Neural cell (in vitro differentiated cells): ENCODE measurements around the gene CDKAL1. TPM values are rescaled to one million over a fixed set of nuclear protein-coding genes. Genes with fewer than 3 reads are reported as not detected.

Experiments
- H2AFZ ChIP-seq: fragments of 200-600, 300-800 bp; sonication (generic), shearing (Covaris generic); 2 replicates; pipeline ENCODE4 v1.6.0; 2014; ENCODE audit warnings: low read depth, mild to moderate bottlenecking, antibody characterized with exemption, low read length, moderate library complexity
- H3F3A ChIP-seq: fragments of 200-600 bp; shearing (Covaris generic); 2 replicates; pipeline ENCODE4 v1.6.1; 2016; ENCODE audit warnings: mild to moderate bottlenecking, moderate library complexity, mixed read lengths, antibody characterized with exemption, low read length; ENCODE audit not compliant: insufficient read depth, poor library complexity, severe bottlenecking
- H3K27ac ChIP-seq: fragments of 200-600, 300-800 bp; sonication (generic), shearing (Covaris generic); 2 replicates; pipeline ENCODE4 v1.5.1; 2014; ENCODE audit warnings: mild to moderate bottlenecking, low read length, moderate library complexity
- H3K27me3 ChIP-seq: fragments of 300-800, 200-600 bp; sonication (generic), shearing (Covaris generic); 2 replicates; pipeline ENCODE4 v1.6.0; 2014; ENCODE audit warnings: mild to moderate bottlenecking, low read depth, low read length, moderate library complexity; ENCODE audit not compliant: insufficient read depth
- H3K36me3 ChIP-seq: fragments of 300-800, 200-600 bp; sonication (generic), shearing (Covaris generic); 2 replicates; pipeline ENCODE4 v1.5.1; 2014; ENCODE audit warnings: mild to moderate bottlenecking, antibody characterized with exemption, low read length, moderate library complexity; ENCODE audit not compliant: insufficient read depth
- H3K4me2 ChIP-seq: fragments of 300-800, 200-600 bp; sonication (generic), shearing (Covaris generic); 2 replicates; pipeline ENCODE4 v1.6.0; 2014; ENCODE audit warnings: mild to moderate bottlenecking, low read length
- H3K4me3 ChIP-seq: fragments of 300-800, 200-600 bp; sonication (generic), shearing (Covaris generic); 2 replicates; pipeline ENCODE4 v1.5.1; 2014; ENCODE audit warnings: mild to moderate bottlenecking, low read length, moderate library complexity
- H3K79me2 ChIP-seq: fragments of 200-600 bp; shearing (Covaris generic); replicated peaks from 2 replicates; pipeline ENCODE4 v1.6.0; 2014; ENCODE audit warnings: mild to moderate bottlenecking, low read length, moderate library complexity; ENCODE audit not compliant: insufficient read depth
- H3K9ac ChIP-seq: fragments of 300-800, 200-600 bp; sonication (generic), shearing (Covaris generic); 2 replicates; pipeline ENCODE4 v1.6.1; 2016; ENCODE audit warnings: mild to moderate bottlenecking, low read length, mixed read lengths
- H3K9me2 ChIP-seq: fragments of 200-600 bp; shearing (Covaris generic); 2 replicates; pipeline ENCODE4 v1.6.1; 2016; ENCODE audit warnings: mild to moderate bottlenecking, low read length, mixed read lengths; ENCODE audit not compliant: insufficient read depth
- H3K9me3 ChIP-seq: fragments of 200-600, 300-800 bp; sonication (generic), shearing (Covaris generic); 2 replicates; pipeline ENCODE4 v1.6.1; 2016; ENCODE audit warnings: mild to moderate bottlenecking, mixed run types, low read length, moderate library complexity, mixed read lengths
- H4K20me1 ChIP-seq: fragments of 200-600 bp; shearing (Covaris generic); 2 replicates; pipeline ENCODE4 v1.6.1; 2016; ENCODE audit warnings: mild to moderate bottlenecking, mixed run types; ENCODE audit not compliant: insufficient read depth
- EP300 ChIP-seq: fragments of 450-650 bp; conservative IDR thresholded peaks from 2 replicates; pipeline ENCODE4 v1.6.1; 2014; ENCODE audit warnings: antibody characterized with exemption, mild to moderate bottlenecking, moderate library complexity; ENCODE audit not compliant: poor library complexity, severe bottlenecking
- EZH2 ChIP-seq: fragments of 200-600, 300-800 bp; shearing (Covaris generic), sonication (generic); IDR thresholded peaks from 2 replicates; pipeline ENCODE4 v1.6.1; 2014; ENCODE audit warnings: antibody characterized with exemption, low read length, borderline replicate concordance, mild to moderate bottlenecking; ENCODE audit not compliant: insufficient read depth, poor library complexity, severe bottlenecking
- MXI1 ChIP-seq: fragments of 450-650 bp; conservative IDR thresholded peaks from 2 replicates; pipeline ENCODE4 v1.6.1; 2014; ENCODE audit warnings: antibody characterized with exemption, mild to moderate bottlenecking; ENCODE audit not compliant: poor library complexity, severe bottlenecking
- POLR2AphosphoS5 ChIP-seq: IDR thresholded peaks from 2 replicates; pipeline ENCODE4 v1.6.1; 2012
- RAD21 ChIP-seq: fragments of 450-650 bp; conservative IDR thresholded peaks from 2 replicates; pipeline ENCODE4 v1.6.1; 2014; ENCODE audit warnings: antibody characterized with exemption, mild to moderate bottlenecking, moderate library complexity
- SMC3 ChIP-seq: fragments of 450-650 bp; conservative IDR thresholded peaks from 2 replicates; pipeline ENCODE4 v1.6.1; 2014; ENCODE audit warnings: antibody characterized with exemption, mild to moderate bottlenecking, moderate library complexity; ENCODE audit not compliant: poor library complexity
- TAF1 ChIP-seq: IDR thresholded peaks from 2 replicates; pipeline ENCODE4 v1.6.1; 2012; ENCODE audit warnings: low read depth
- polyA plus RNA-seq: library from polyadenylated mRNA; depleted of rRNA; stranded (reverse); fragments of >200 nt; gene quantifications from 2 replicates; pipeline ENCODE4 v1.2.3, GENCODE V29; 2014
- TF ChIP-seq, protein P1 (sequence below): IDR thresholded peaks from 2 replicates; pipeline ENCODE4 v1.6.1; 2012; ENCODE audit warnings: borderline replicate concordance
- TF ChIP-seq, protein P2 (sequence below): fragments of 450-650 bp; IDR thresholded peaks from 2 replicates; pipeline ENCODE4 v1.5.1; 2014; ENCODE audit warnings: antibody characterized with exemption, mild to moderate bottlenecking, moderate library complexity; ENCODE audit not compliant: poor library complexity, severe bottlenecking

The CDKAL1 gene
- polyA plus RNA-seq, 1 donor from 2014 or later: 10.7 TPM

DNA sequence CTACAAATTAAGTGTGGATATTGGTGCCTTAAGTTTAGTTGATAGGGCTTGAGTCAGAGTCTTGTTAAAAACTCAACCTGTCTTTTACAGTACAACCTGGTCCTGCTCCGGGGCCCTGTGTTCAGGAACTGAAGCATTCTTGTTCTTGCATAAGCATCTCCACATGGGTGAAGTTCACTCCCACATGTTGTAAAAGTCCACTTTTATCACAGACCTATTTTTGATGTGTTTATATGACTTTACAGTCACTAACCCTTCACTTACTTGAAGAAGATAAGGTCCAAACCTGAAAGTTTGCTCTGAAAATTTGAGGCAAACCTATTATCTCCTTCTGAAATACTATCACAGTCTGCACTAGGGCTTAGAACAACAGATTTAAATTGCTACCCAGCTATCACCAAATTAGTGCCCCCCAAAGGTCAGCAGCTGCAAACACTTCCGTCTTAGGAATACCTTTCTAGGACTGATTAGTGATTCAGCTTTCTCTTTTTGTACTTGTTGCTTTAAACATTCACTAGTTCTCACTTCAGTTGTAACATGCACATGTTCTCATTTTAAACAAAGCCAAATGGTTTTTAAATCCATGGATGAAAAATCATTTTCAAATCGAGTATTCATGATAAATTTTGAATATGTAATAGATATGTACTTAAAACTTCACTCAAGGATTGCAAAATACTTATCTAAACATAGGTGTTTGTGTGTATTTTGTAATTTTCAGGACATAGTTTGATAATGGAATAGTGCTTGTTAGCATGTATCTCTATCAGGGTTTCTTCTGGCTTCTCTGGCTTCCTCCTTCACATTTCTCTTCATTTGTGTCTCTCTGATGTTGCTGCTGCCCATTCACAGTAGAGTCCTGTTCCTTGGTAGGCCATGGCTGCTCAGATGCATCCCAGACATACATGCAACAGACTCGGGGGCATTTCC lies 589.5 kb downstream of the CDKAL1 start:
- Histone ChIP-seq H3K9me2 (no peaks in the 10 kb centered on the region), H3F3A (no peaks in the 10 kb centered on the region), H2AFZ (no peak overlapping the region), H3K4me2 (no peak overlapping the region), H4K20me1 (no peaks in the 10 kb centered on the region), H3K79me2 (no peaks in the 10 kb centered on the region), H3K9ac (no peak overlapping the region), H3K9me3 (no peaks in the 10 kb centered on the region), H3K4me3 (no peak overlapping the region), H3K27me3 (no peaks in the 10 kb centered on the region), H3K36me3 (no peaks in the 10 kb centered on the region), H3K27ac (no peak overlapping the region)
- TF ChIP-seq, protein P1, sequence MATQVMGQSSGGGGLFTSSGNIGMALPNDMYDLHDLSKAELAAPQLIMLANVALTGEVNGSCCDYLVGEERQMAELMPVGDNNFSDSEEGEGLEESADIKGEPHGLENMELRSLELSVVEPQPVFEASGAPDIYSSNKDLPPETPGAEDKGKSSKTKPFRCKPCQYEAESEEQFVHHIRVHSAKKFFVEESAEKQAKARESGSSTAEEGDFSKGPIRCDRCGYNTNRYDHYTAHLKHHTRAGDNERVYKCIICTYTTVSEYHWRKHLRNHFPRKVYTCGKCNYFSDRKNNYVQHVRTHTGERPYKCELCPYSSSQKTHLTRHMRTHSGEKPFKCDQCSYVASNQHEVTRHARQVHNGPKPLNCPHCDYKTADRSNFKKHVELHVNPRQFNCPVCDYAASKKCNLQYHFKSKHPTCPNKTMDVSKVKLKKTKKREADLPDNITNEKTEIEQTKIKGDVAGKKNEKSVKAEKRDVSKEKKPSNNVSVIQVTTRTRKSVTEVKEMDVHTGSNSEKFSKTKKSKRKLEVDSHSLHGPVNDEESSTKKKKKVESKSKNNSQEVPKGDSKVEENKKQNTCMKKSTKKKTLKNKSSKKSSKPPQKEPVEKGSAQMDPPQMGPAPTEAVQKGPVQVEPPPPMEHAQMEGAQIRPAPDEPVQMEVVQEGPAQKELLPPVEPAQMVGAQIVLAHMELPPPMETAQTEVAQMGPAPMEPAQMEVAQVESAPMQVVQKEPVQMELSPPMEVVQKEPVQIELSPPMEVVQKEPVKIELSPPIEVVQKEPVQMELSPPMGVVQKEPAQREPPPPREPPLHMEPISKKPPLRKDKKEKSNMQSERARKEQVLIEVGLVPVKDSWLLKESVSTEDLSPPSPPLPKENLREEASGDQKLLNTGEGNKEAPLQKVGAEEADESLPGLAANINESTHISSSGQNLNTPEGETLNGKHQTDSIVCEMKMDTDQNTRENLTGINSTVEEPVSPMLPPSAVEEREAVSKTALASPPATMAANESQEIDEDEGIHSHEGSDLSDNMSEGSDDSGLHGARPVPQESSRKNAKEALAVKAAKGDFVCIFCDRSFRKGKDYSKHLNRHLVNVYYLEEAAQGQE: no peak
- TF ChIP-seq, protein P2, sequence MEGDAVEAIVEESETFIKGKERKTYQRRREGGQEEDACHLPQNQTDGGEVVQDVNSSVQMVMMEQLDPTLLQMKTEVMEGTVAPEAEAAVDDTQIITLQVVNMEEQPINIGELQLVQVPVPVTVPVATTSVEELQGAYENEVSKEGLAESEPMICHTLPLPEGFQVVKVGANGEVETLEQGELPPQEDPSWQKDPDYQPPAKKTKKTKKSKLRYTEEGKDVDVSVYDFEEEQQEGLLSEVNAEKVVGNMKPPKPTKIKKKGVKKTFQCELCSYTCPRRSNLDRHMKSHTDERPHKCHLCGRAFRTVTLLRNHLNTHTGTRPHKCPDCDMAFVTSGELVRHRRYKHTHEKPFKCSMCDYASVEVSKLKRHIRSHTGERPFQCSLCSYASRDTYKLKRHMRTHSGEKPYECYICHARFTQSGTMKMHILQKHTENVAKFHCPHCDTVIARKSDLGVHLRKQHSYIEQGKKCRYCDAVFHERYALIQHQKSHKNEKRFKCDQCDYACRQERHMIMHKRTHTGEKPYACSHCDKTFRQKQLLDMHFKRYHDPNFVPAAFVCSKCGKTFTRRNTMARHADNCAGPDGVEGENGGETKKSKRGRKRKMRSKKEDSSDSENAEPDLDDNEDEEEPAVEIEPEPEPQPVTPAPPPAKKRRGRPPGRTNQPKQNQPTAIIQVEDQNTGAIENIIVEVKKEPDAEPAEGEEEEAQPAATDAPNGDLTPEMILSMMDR: no peak
- TF ChIP-seq EP300 (no peak), EZH2 (no peak), MXI1 (no peak), RAD21 (no peak), TAF1 (no peak), POLR2AphosphoS5 (no peak), SMC3 (no peak)

DNA sequence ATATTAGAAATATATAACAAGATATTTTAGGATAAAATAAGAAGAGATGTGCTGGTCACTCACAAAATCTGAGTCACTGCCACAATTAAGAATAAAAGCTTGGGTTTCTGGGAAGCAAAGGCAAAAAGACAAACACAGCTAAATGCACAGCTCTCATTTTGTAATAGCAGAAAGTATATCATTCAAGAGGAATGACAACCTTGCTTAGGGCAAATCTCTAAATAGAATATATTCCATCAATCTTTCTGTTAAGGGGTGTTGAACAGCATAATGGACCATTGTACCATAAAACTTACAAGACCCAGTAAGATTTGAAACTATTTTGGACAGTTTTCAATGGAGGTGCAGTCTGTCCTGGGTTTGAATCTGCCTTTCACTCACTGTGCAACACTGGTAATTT lies 594.3 kb downstream of the CDKAL1 start:
- Histone ChIP-seq H3K36me3 (no peaks in the 10 kb centered on the region), H3K9me2 (no peaks in the 10 kb centered on the region), H3K4me2 (no peak overlapping the region), H3K9ac (no peak overlapping the region), H3K27ac (no peak overlapping the region), H3K79me2 (no peaks in the 10 kb centered on the region), H3K9me3 (no peaks in the 10 kb centered on the region), H2AFZ (no peak overlapping the region), H4K20me1 (no peaks in the 10 kb centered on the region), H3K4me3 (no peak overlapping the region), H3F3A (no peaks in the 10 kb centered on the region), H3K27me3 (no peaks in the 10 kb centered on the region)
- TF ChIP-seq EZH2 (no peak), RAD21 (no peak), TAF1 (no peak), EP300 (no peak), MXI1 (no peak)
